ENCODE measurements around the gene CDK14.
"Not testable (repeated sequence)": the region's sequence is repeated elsewhere in the genome, so short reads cannot be mapped to it uniquely, and the experiment has no call there.

Gene CDK14

GRCh38 chr7:90764848-90765570 lies 168.9 kb downstream of the CDK14 start:
- DNase-seq = no peak

- DNase-seq = no peak
Measured at GRCh38 chr7:90766814-90767564, 170.9 kb downstream of the CDK14 start.

GRCh38 chr7:90768301-90768700 lies 172.2 kb downstream of the CDK14 start:
- DNase-seq = no peak

GRCh38 chr7:90769036-90769435 lies 172.9 kb downstream of the CDK14 start:
- DNase-seq = no peak

GRCh38 chr7:90769566-90769965 lies 173.4 kb downstream of the CDK14 start:
- not testable (repeated sequence) for DNase-seq

GRCh38 chr7:90771281-90771680 lies 175.2 kb downstream of the CDK14 start:
- DNase-seq = no peak

- no peak for DNase-seq
Measured at GRCh38 chr7:90772410-90772809, 176.3 kb downstream of the CDK14 start.

- DNase-seq = no peak
Measured at GRCh38 chr7:90773269-90773668, 177.1 kb downstream of the CDK14 start.

- DNase-seq = no peak
Measured at GRCh38 chr7:90774706-90775105, 178.6 kb downstream of the CDK14 start.

GRCh38 chr7:90775383-90775965 lies 179.4 kb downstream of the CDK14 start:
- DNase-seq = no peak

GRCh38 chr7:90777041-90777440 lies 180.9 kb downstream of the CDK14 start:
- no peak for DNase-seq

GRCh38 chr7:90777465-90777864 lies 181.3 kb downstream of the CDK14 start:
- no peak for DNase-seq

GRCh38 chr7:90777886-90778285 lies 181.8 kb downstream of the CDK14 start:
- no peak for DNase-seq

GRCh38 chr7:90788052-90788451 lies 191.9 kb downstream of the CDK14 start:
- no peak for DNase-seq

- no peak for DNase-seq
Measured at GRCh38 chr7:90789736-90790306, 193.7 kb downstream of the CDK14 start.

- no peak for DNase-seq
Measured at GRCh38 chr7:90791596-90791995, 195.5 kb downstream of the CDK14 start.

- no peak for DNase-seq
Measured at GRCh38 chr7:90792301-90792700, 196.2 kb downstream of the CDK14 start.

- not testable (repeated sequence) for DNase-seq
Measured at GRCh38 chr7:90794234-90794633, 198.1 kb downstream of the CDK14 start.

- DNase-seq = no peak
Measured at GRCh38 chr7:90797596-90797995, 201.5 kb downstream of the CDK14 start.

- DNase-seq = no peak
Measured at GRCh38 chr7:90804370-90804769, 208.2 kb downstream of the CDK14 start.

- DNase-seq = not testable (repeated sequence)
Measured at GRCh38 chr7:90815552-90815951, 219.4 kb downstream of the CDK14 start.

GRCh38 chr7:90816511-90817142 lies 220.5 kb downstream of the CDK14 start:
- DNase-seq = no peak

GRCh38 chr7:90817151-90817550 lies 221.0 kb downstream of the CDK14 start:
- no peak for DNase-seq

All from CD4-positive, alpha-beta T cell treated with Interleukin-10 for 1 hour (primary cell).